GM21576 (cell line): ENCODE data around the gene IDH3A.

Experiments
- ATAC-seq: cut with Tn5 transposase; IDR thresholded peaks from one replicate; pipeline ENCODE4 v1.9.1; 2021; ENCODE audit warnings: mild to moderate bottlenecking, moderate library complexity; ENCODE audit not compliant: unreplicated experiment

IDH3A gene

GRCh38 chr15:78149068-78149804 is at the start of gene IDH3A:
Gene IDH3A (plus strand): TSS chr15:78149362. CDS start chr15:78149404, 42 bp downstream.
- ATAC-seq = peak; percentile 76

GRCh38 chr15:78100886-78101285 is 48.3 kb upstream of the IDH3A start:
- no peak for ATAC-seq

GRCh38 chr15:78101423-78102105 is 47.6 kb upstream of the IDH3A start:
- ATAC-seq = no peak

GRCh38 chr15:78102211-78102610 is 47.0 kb upstream of the IDH3A start:
- no peak for ATAC-seq

- no peak for ATAC-seq
Measured at GRCh38 chr15:78102741-78103140, 46.4 kb upstream of the IDH3A start.

- peak; percentile 77 for ATAC-seq
Measured at GRCh38 chr15:78103406-78104118, 45.6 kb upstream of the IDH3A start.

- ATAC-seq = no peak
Measured at GRCh38 chr15:78104119-78104479, 45.1 kb upstream of the IDH3A start.

- no peak for ATAC-seq
Measured at GRCh38 chr15:78104566-78105475, 44.3 kb upstream of the IDH3A start.

GRCh38 chr15:78105476-78106241 is 43.5 kb upstream of the IDH3A start:
- no peak for ATAC-seq

GRCh38 chr15:78107471-78107870 is 41.7 kb upstream of the IDH3A start:
- no peak for ATAC-seq

- ATAC-seq = peak; percentile 51
Measured at GRCh38 chr15:78108300-78109084, 40.7 kb upstream of the IDH3A start.

- no peak for ATAC-seq
Measured at GRCh38 chr15:78109156-78109555, 40.0 kb upstream of the IDH3A start.

GRCh38 chr15:78110096-78110495 is 39.1 kb upstream of the IDH3A start:
- ATAC-seq = no peak

- ATAC-seq = no peak
Measured at GRCh38 chr15:78110916-78111475, 38.2 kb upstream of the IDH3A start.

- no peak for ATAC-seq
Measured at GRCh38 chr15:78111788-78112187, 37.4 kb upstream of the IDH3A start.

- ATAC-seq = no peak
Measured at GRCh38 chr15:78112551-78112950, 36.6 kb upstream of the IDH3A start.

- ATAC-seq = no peak
Measured at GRCh38 chr15:78120523-78120922, 28.6 kb upstream of the IDH3A start.

- no peak for ATAC-seq
Measured at GRCh38 chr15:78125267-78125666, 23.9 kb upstream of the IDH3A start.

- no peak for ATAC-seq
Measured at GRCh38 chr15:78127882-78128281, 21.3 kb upstream of the IDH3A start.
